Memory B cell (primary cell): ENCODE data around the gene BACH2.
A peak's percentile ranks its signal among the peaks of the same experiment; 100 is the strongest.
"Not testable (repeated sequence)": the region's sequence is repeated elsewhere in the genome, so short reads cannot be mapped to it uniquely, and the experiment has no call there.

Source experiments
- ATAC-seq: fragments of 150-1000 bp; cut with Tn5 transposase; 2 replicates; pipeline ENCODE4 v1.10.0; 2021; ENCODE audit warnings: low read depth, mild to moderate bottlenecking, moderate library complexity
- DNase-seq, 2 donors: peaks; one replicate each; pipeline ENCODE4 v3.0.0; 2022; ENCODE audit warnings: low spot score in 2 of 2
- H3K27ac Mint-ChIP-seq: one replicate; pipeline ENCODE4 v1.8.0; 2022; ENCODE audit warnings: mild to moderate bottlenecking, moderate library complexity, mixed read lengths
- H3K27me3 Mint-ChIP-seq: one replicate; pipeline ENCODE4 v1.8.0; 2022; ENCODE audit warnings: mixed read lengths
- H3K36me3 Mint-ChIP-seq: one replicate; pipeline ENCODE4 v1.8.0; 2022; ENCODE audit warnings: mild to moderate bottlenecking, mixed read lengths
- H3K4me1 Mint-ChIP-seq: one replicate; pipeline ENCODE4 v1.8.0; 2022; ENCODE audit warnings: mixed read lengths
- H3K4me3 Mint-ChIP-seq: one replicate; pipeline ENCODE4 v1.8.0; 2022; ENCODE audit warnings: mild to moderate bottlenecking, moderate library complexity, mixed read lengths
- H3K9me3 Mint-ChIP-seq: one replicate; pipeline ENCODE4 v1.8.0; 2022; ENCODE audit warnings: mixed read lengths

BACH2 gene

GRCh38 chr6:90216072-90216977 lies 80.3 kb downstream of the BACH2 start:
- peaks cover 36% of the 10 kb centered on the region for H3K4me1 Mint-ChIP-seq
- ATAC-seq (peak; percentile 84), DNase-seq (peak; percentile 67 to 84)
- no peaks in the 10 kb centered on the region for H3K9me3 Mint-ChIP-seq
- peaks cover under 1% of the 10 kb centered on the region for H3K36me3 Mint-ChIP-seq
- peak overlapping the region; percentile 37 for H3K4me3 Mint-ChIP-seq
- H3K27ac Mint-ChIP-seq = no peak overlapping the region
- H3K27me3 Mint-ChIP-seq = no peaks in the 10 kb centered on the region

- H3K27ac Mint-ChIP-seq = no peak overlapping the region
- no peak overlapping the region for H3K4me3 Mint-ChIP-seq
- ATAC-seq (no peak), DNase-seq (no peak)
- no peaks in the 10 kb centered on the region for H3K9me3 Mint-ChIP-seq
- no peaks in the 10 kb centered on the region for H3K27me3 Mint-ChIP-seq
- H3K4me1 Mint-ChIP-seq = peaks cover 38% of the 10 kb centered on the region
- H3K36me3 Mint-ChIP-seq = no peaks in the 10 kb centered on the region
These were observed 81.7 kb downstream of the BACH2 start for GRCh38 chr6:90214966-90215365.

GRCh38 chr6:90214461-90214860 lies 82.2 kb downstream of the BACH2 start:
- no peak for DNase-seq
- H3K36me3 Mint-ChIP-seq = no peaks in the 10 kb centered on the region
- H3K27ac Mint-ChIP-seq = no peak overlapping the region
- no peaks in the 10 kb centered on the region for H3K27me3 Mint-ChIP-seq
- H3K9me3 Mint-ChIP-seq = no peaks in the 10 kb centered on the region
- H3K4me3 Mint-ChIP-seq = no peak overlapping the region
- H3K4me1 Mint-ChIP-seq = peaks cover 38% of the 10 kb centered on the region
- ATAC-seq = peak; percentile 8

- Mint-ChIP-seq H3K27me3 (no peaks in the 10 kb centered on the region), H3K4me3 (no peak overlapping the region), H3K9me3 (no peaks in the 10 kb centered on the region), H3K36me3 (peaks cover 6% of the 10 kb centered on the region), H3K27ac (no peak overlapping the region), H3K4me1 (peaks cover 42% of the 10 kb centered on the region)
- ATAC-seq (no peak), DNase-seq (no peak)
These were observed 84.4 kb downstream of the BACH2 start for GRCh38 chr6:90212274-90212673.

GRCh38 chr6:90209527-90209926 lies 87.1 kb downstream of the BACH2 start:
- no peak for DNase-seq
- peaks cover 26% of the 10 kb centered on the region for H3K4me1 Mint-ChIP-seq
- no peak overlapping the region for H3K27ac Mint-ChIP-seq
- no peaks in the 10 kb centered on the region for H3K9me3 Mint-ChIP-seq
- no peaks in the 10 kb centered on the region for H3K27me3 Mint-ChIP-seq
- no peak overlapping the region for H3K4me3 Mint-ChIP-seq
- peaks cover 20% of the 10 kb centered on the region for H3K36me3 Mint-ChIP-seq
- ATAC-seq = no peak

GRCh38 chr6:90208690-90209089 lies 88.0 kb downstream of the BACH2 start:
- H3K27me3 Mint-ChIP-seq, ATAC-seq, H3K27ac Mint-ChIP-seq, DNase-seq, H3K4me3 Mint-ChIP-seq, H3K9me3 Mint-ChIP-seq: not testable (repeated sequence)
- Mint-ChIP-seq H3K4me1 (peaks cover 26% of the 10 kb centered on the region), H3K36me3 (peaks cover 24% of the 10 kb centered on the region)

GRCh38 chr6:90204327-90205056 lies 92.2 kb downstream of the BACH2 start:
- Mint-ChIP-seq H3K27me3 (no peaks in the 10 kb centered on the region), H3K36me3 (peaks cover 32% of the 10 kb centered on the region), H3K27ac (no peak overlapping the region), H3K9me3 (no peaks in the 10 kb centered on the region), H3K4me1 (peaks cover 14% of the 10 kb centered on the region), H3K4me3 (no peak overlapping the region)
- ATAC-seq (no peak), DNase-seq (no peak)

GRCh38 chr6:90203672-90204071 lies 93.0 kb downstream of the BACH2 start:
- peaks cover 15% of the 10 kb centered on the region for H3K4me1 Mint-ChIP-seq
- no peak for DNase-seq
- ATAC-seq = no peak
- H3K36me3 Mint-ChIP-seq = peaks cover 38% of the 10 kb centered on the region
- H3K4me3 Mint-ChIP-seq = no peak overlapping the region
- H3K9me3 Mint-ChIP-seq = no peaks in the 10 kb centered on the region
- H3K27ac Mint-ChIP-seq = no peak overlapping the region
- no peaks in the 10 kb centered on the region for H3K27me3 Mint-ChIP-seq

GRCh38 chr6:90202156-90202555 lies 94.5 kb downstream of the BACH2 start:
- H3K4me1 Mint-ChIP-seq = peaks cover 12% of the 10 kb centered on the region

GRCh38 chr6:90199900-90200299 lies 96.7 kb downstream of the BACH2 start:
- no peak overlapping the region for H3K4me3 Mint-ChIP-seq
- peaks cover 38% of the 10 kb centered on the region for H3K36me3 Mint-ChIP-seq
- peaks cover 18% of the 10 kb centered on the region for H3K4me1 Mint-ChIP-seq
- DNase-seq (no peak), ATAC-seq (no peak)
- H3K27ac Mint-ChIP-seq = no peak overlapping the region
- H3K27me3 Mint-ChIP-seq = no peaks in the 10 kb centered on the region
- H3K9me3 Mint-ChIP-seq = peaks cover 5% of the 10 kb centered on the region

More at GRCh38 chr6:90202156-90202555, 94.5 kb downstream of the BACH2 start:
- peaks cover 48% of the 10 kb centered on the region for H3K36me3 Mint-ChIP-seq
- H3K4me3 Mint-ChIP-seq = no peak overlapping the region
- H3K9me3 Mint-ChIP-seq = peaks cover 5% of the 10 kb centered on the region
- H3K27ac Mint-ChIP-seq = peak overlapping the region; percentile 62
- no peaks in the 10 kb centered on the region for H3K27me3 Mint-ChIP-seq
- no peak for DNase-seq
- no peak for ATAC-seq

GRCh38 chr6:90198758-90199425 lies 97.8 kb downstream of the BACH2 start:
- Mint-ChIP-seq H3K4me3 (no peak overlapping the region), H3K4me1 (peaks cover 16% of the 10 kb centered on the region), H3K9me3 (peaks cover 5% of the 10 kb centered on the region), H3K27me3 (no peaks in the 10 kb centered on the region), H3K27ac (no peak overlapping the region), H3K36me3 (peaks cover 35% of the 10 kb centered on the region)
- DNase-seq (no peak), ATAC-seq (no peak)

GRCh38 chr6:90197854-90198496 lies 98.7 kb downstream of the BACH2 start:
- Mint-ChIP-seq H3K4me1 (peaks cover 21% of the 10 kb centered on the region), H3K4me3 (no peak overlapping the region), H3K27ac (no peak overlapping the region), H3K36me3 (peaks cover 37% of the 10 kb centered on the region), H3K27me3 (no peaks in the 10 kb centered on the region), H3K9me3 (peaks cover 5% of the 10 kb centered on the region)
- ATAC-seq = no peak
- DNase-seq = no peak

- peaks cover 30% of the 10 kb centered on the region for H3K4me1 Mint-ChIP-seq
- H3K27ac Mint-ChIP-seq = peak overlapping the region; percentile 63
- no peak overlapping the region for H3K4me3 Mint-ChIP-seq
- peaks cover 35% of the 10 kb centered on the region for H3K36me3 Mint-ChIP-seq
- peaks cover 5% of the 10 kb centered on the region for H3K9me3 Mint-ChIP-seq
- ATAC-seq = no peak
- no peaks in the 10 kb centered on the region for H3K27me3 Mint-ChIP-seq
- DNase-seq = no peak
These were observed 101.4 kb downstream of the BACH2 start for GRCh38 chr6:90195094-90195829.
